ENCODE data around the gene FREM1.

DNA sequence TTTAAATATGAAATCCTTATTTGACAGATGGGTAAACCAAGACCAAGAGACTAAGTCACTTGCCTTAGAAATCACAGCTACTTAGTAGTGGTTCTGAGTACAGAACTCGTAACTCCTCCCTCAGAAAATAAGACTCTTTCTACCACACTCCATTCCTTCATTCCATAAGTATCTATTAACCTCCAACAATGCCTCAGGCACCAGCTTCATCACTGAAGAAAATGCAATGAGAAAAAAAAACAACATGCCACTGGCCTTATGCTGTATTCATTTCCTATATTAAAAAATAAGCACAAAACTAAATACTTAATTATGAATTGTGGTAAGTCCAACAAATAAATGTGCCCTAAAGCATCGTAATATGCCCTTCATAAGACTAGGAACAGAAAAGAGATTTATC lies 13.5 kb upstream of the FREM1 start:
- TF ChIP-seq, protein P1, sequence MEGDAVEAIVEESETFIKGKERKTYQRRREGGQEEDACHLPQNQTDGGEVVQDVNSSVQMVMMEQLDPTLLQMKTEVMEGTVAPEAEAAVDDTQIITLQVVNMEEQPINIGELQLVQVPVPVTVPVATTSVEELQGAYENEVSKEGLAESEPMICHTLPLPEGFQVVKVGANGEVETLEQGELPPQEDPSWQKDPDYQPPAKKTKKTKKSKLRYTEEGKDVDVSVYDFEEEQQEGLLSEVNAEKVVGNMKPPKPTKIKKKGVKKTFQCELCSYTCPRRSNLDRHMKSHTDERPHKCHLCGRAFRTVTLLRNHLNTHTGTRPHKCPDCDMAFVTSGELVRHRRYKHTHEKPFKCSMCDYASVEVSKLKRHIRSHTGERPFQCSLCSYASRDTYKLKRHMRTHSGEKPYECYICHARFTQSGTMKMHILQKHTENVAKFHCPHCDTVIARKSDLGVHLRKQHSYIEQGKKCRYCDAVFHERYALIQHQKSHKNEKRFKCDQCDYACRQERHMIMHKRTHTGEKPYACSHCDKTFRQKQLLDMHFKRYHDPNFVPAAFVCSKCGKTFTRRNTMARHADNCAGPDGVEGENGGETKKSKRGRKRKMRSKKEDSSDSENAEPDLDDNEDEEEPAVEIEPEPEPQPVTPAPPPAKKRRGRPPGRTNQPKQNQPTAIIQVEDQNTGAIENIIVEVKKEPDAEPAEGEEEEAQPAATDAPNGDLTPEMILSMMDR (IDR thresholded peaks at IDR 0.05) = no peak
- no peak for TF ChIP-seq POLR2A (IDR thresholded peaks at IDR 0.05)

All from thyroid gland (tissue), 4 donors.